HG03039 (cell line): ENCODE measurements around the gene GALNT18.

Source experiments
- ATAC-seq: cut with Tn5 transposase; IDR thresholded peaks from one replicate; pipeline ENCODE4 v1.9.1; 2021; ENCODE audit warnings: mild to moderate bottlenecking, moderate library complexity; ENCODE audit not compliant: unreplicated experiment

GALNT18 gene

GRCh38 chr11:11291041-11292015, 330.5 kb downstream of the GALNT18 start:
- ATAC-seq, result no peak

GRCh38 chr11:11290354-11290753, 331.5 kb downstream of the GALNT18 start:
- ATAC-seq, result no peak

DNA sequence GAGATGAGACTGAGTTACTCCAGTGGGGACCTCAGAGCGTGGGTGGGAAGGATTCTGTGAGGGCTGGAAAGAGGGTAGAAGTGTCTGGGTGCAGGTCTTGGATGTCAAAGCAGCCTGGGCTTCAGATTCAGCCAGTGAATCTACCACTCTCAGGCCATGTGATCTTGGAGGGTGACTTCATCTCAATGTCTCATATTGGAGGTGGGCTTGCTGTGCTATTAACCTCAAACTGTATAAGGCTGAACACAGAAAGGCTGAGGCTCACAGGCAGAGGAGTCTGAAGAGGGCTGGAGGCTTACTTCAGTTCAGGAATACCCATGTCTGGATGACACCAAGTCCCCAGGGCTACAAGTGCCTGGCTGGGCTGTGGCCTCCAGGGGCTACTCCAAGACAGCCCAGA, 332.1 kb downstream of the GALNT18 start:
- ATAC-seq, result no peak

DNA sequence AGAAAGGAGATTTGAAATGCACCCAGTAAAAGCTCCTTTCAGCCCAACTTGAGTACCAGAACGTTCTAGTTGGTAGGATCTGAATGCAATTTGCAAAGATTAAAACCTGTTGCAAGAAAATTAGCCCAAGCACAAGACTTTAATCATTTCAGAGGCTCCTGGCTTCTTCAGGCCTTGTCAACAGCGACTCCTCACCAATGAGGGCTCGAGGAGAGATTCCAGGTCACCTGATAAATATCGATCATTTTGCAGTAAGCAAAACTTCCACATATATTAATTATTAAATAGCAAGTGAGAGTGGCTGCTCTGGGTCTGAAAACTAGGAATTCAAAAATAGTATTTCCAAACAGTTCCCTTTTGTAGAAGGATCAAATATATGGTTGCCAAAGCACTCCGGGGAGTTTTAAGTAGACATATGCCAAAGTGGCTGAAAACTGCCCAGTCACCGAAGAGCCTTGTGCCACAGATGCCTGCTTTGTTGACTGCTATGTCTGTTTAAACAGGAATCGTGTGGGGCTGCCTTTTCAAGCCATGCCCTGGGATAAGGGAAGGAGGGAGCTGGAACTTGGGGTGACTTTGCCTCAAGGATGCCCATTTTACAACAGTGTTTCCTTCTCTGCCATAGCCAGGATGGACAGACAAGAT, 332.7 kb downstream of the GALNT18 start:
- no peak for ATAC-seq

DNA sequence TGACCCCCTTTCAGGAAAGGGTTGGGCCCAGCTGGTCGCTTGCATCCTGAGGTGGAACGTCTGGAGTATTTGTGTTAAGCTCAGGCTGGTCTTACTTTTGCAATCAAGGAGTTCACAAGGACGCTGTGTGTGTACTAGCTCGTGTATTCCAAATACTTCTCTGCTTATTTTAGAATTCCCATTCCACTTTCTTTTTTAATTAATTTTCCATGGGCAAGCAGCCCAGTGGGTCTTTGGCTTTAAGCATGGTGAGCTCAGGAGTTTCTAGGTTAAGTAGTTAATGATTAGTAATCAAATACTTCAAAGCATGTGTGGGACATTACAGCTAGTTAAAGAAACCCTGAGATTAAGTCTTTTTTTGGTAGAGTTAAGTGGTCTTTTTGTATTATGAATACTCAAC, 337.3 kb downstream of the GALNT18 start:
- ATAC-seq, result no peak

GRCh38 chr11:11281626-11282025, 340.2 kb downstream of the GALNT18 start:
- no peak for ATAC-seq

GRCh38 chr11:11280826-11281225, 341.0 kb downstream of the GALNT18 start:
- ATAC-seq, result no peak

- no peak for ATAC-seq
Observed at GRCh38 chr11:11279956-11280689, 341.7 kb downstream of the GALNT18 start.

GRCh38 chr11:11272254-11272653, 349.6 kb downstream of the GALNT18 start:
- no peak for ATAC-seq

DNA sequence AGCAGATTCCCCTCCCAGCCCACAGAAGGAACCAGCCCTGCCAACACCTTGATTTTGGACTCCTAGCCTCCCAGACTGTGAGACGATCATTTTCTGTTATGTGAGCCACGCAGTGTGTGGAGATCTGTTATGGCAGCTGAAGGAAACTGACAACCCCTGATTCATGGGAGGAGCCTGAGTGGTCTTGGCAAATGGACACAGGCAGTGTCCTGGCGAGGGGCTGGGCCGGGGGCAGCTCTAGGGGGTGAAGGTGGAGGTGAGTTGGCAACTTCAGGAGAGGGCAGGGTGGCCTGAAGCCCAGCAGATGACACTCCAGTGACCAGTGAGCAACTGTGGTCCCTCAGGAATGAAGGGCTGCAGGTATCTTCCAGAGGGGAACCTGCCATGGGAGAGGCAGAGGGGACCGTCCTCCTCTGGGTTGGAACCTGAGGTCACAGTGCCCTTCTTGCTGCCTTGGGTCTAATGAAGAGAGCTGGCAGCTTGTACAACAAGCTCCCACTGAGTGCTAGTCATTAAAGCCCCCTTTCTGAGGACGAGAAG, 351.5 kb downstream of the GALNT18 start:
- no peak for ATAC-seq

GRCh38 chr11:11268706-11269105, 353.1 kb downstream of the GALNT18 start:
- ATAC-seq, result no peak

- no peak for ATAC-seq
Observed at GRCh38 chr11:11268119-11268518, 353.7 kb downstream of the GALNT18 start.

GRCh38 chr11:11267312-11267711, 354.5 kb downstream of the GALNT18 start:
- no peak for ATAC-seq

DNA sequence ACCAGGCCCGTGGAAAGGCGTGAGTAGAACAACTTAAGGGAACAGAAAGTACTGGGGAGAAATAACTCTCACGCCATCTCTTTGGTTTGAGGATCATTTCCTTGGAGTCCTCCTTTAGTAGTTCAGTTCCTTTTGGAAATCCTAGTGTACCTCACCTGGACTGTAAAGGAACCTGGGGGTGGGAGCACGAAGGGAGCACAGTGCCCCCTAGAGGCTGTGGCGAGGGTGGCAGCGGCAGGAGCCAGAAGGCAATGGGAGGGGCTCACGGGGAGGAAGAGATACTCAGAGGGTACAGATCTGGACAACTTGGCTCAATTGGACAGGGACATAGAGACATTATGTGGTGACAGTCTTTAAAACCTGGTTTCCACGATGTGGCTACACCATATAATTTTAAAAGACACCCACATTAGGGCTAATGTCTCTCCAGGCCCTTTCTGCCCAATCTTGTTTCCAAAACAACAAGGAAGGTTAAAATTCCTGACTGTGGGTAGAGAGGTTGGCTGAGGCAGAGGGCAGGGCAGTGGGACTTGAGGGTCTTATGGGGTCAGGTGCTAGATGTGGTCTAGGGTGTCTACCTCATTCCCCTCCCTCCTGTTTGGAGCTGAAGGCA, 355.7 kb downstream of the GALNT18 start:
- ATAC-seq, result peak; percentile 47

DNA sequence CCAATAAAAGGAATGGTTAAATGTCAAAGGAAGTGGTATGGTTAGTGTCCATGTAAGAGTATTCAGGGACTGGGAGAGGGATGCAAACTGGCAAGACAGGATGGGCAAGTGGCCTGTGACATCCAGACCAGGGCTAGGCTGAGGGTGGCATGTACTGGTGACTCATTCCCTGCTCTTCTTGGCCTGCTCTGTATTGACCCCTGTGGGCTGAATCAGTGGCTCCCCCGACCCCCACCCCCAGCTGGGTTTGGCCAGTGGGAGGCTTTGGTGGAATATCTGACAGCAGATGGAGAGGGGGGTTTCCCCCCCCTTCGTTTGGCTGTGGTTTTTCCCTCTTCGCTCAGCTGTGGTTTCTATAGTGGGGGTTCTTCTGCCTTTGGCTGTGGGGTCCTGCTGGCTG, 356.5 kb downstream of the GALNT18 start:
- no peak for ATAC-seq

DNA sequence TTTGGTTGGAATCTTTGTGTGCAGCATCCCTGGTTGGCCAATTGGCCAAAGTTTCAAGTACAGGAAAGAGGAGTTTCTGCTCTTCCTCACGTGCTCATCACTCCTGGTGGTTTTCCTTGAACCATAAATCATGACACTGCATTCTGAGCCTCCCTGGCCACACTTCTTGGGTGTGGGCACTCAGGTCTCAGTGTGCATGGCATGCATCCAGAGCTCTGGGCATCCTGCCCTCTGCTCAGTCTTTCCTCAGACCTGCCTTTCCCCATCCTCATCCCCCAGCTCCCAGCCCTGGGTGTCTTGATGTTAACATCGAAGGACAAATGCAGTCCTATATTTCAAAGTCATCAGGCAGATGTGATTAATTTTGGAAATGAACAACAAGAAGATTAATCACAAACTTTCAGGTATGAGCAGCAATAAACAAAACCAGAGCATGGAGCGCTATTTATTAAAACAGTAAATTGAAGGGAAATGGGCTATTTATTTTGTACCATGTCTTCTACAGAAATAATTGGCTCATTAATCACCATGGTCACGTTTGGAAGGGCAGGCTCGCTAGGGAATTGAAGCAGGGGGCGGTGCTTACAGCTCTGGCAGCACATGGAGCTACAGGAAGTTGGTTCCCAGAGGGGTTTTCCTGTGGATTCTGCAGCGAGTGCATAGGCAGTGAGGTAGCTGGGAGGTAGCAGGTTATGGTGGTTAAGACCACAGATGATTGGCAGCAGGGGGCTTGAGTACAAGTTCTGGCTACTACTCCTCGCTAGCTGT, 358.4 kb downstream of the GALNT18 start:
- ATAC-seq, result no peak

DNA sequence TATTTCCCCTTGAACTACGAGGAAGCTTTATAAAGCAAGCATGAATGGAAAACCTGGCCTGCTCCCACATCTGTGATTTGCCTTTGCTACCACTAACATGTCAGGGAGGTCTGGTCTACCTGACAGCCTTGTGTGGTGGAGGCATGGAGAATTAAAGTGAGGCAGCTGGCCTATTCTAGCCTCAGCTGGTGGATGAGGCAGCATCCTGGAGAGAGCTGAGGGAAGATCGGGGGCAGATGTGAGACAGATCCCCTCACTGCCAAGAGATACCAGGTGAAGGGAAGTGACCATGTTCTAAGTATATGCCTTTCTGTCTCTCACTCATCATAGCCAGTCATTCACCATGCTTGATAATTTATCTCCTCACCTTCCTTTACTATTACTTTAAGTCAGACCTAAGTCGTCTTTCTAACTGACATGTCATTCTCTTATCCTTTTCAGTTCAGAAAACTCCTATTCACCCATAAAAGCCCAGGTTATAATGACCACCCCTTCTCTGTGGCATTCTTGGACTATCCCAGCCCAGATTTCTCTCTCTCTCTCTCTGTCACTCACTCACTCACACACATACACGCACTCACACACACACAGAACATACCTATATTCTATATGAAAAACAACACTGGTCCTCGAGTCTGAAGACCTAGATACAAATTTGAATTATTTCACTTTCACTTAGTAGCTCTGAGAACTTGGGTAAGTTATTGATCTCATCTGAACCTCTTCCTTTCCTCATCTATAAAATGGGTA, 359.5 kb downstream of the GALNT18 start:
- ATAC-seq, result no peak

DNA sequence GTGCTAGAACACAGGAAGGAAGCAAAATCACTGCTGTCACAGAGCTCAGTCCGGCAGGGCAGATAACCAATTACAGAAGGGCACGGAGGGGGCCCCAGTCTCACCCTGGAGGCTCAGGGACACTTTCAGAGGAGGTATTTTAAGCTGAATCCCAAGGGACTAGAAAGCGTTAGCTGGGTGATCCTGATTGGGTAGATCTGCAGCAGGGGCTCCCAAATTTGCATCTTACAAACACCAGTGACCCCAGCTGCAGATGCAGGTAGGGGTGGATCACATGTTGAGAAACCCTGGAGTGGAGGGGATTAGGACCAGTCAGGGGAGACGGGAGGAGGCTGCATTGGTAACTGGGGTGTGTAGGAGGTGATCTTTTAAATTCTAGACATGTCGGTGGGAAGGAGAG, 360.2 kb downstream of the GALNT18 start:
- ATAC-seq, result no peak

GRCh38 chr11:11260903-11261302, 360.9 kb downstream of the GALNT18 start:
- ATAC-seq, result no peak
